Measurements from ENCODE around the gene DHRS7B.

DNA sequence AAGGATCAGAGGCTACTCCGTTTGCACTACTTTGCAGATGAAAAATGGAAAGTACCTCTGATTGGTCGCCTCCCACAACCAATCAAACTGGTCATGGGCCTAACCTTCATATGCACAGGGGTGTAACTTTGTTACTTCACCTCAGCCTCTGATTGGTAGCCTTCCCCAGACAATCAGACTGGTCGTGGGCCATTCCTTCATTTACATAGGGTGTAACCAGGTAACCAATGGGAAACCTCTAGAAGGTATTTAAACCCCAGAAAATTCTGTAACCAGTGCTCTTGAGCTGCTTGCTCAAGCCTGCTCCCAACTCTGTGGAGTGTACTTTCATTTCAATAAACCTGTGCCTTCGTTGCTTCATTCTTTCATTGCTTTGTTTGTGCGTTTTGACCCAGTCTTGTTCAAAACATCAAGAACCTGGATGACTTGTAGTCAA, 44.7 kb upstream of the DHRS7B start:
- TF ChIP-seq POLR2A (IDR thresholded peaks at IDR 0.05) (no peak), CTCF (IDR thresholded peaks at IDR 0.05) (no peak), POLR2AphosphoS5 (IDR thresholded peaks at IDR 0.05) (no peak)

Data from transverse colon (tissue), 4 donors.